HG02623 (cell line): ENCODE results near the gene DDX41.
"Not testable (repeated sequence)": the region's sequence is repeated elsewhere in the genome, so short reads cannot be mapped to it uniquely, and the experiment has no call there.

ENCODE experiments used
- ATAC-seq: cut with Tn5 transposase; IDR thresholded peaks from one replicate; pipeline ENCODE4 v1.9.1; 2021; ENCODE audit warnings: moderate library complexity; ENCODE audit not compliant: unreplicated experiment

DDX41 gene

DNA sequence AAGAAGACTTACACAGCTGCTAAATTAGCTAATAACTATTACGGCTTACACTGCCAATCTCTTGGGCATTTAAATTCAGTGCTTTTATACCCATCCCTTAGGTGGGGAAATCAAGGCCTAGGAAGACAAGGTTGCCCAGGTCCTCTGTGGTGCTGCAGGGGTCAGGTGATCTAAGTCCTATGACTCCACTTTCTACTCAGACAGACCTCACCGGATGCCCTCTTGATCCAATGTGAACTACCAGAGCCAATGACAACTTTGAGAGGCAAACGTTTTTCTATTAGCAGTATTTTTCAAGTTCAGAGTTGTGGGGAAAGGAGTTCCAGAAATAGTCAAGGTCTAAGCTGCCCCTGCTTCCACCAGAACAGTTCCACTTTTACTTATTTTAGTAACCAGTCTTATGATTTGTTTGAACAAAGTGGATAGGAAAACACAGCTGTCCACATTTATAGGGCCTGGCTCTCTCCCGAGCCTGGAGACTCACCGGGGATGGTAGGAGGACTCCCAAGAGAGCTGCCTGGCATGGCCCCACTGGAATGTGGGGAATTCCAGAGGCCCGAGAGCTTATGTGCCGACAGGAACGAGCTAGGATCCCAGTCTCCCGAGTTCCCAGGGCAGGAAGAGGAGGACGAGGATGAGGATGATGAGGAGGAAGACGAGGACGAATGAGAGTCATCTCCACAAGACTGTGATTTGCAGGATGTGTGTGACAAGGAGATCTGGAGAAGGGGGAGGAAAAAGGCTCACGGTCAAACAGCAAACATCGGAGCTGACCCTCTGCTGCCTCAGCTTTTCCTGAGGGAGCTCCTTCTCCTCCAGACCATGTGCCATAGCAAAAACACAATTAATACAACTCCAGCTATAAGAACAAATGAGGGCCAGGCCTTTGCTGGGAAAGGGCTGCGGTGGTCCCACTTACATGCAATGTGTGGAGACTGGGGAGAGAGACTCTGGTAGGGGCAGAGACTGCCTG lies 20.9 kb upstream of the DDX41 start:
- ATAC-seq: no peak

DNA sequence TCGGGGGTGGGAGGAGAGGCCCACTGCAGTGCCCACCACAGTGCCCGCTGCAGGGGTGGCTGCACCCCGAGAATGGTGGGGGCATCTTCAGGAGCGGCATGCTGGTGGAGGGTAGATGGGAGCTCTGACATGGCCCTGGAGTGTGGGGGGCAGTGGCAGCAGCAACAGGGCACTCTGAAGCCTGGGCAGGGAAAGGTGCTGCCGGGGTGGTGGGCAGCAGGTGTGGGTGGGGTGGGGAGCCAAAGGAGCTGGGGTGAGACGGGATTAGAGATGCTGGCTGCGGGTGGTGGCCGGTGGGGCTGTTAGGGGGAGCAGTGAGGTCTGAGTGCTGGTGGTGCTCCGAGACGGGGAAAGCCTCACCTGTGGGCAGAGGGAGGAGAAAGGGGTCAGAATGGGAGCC lies 19.6 kb upstream of the DDX41 start:
- ATAC-seq: no peak

DNA sequence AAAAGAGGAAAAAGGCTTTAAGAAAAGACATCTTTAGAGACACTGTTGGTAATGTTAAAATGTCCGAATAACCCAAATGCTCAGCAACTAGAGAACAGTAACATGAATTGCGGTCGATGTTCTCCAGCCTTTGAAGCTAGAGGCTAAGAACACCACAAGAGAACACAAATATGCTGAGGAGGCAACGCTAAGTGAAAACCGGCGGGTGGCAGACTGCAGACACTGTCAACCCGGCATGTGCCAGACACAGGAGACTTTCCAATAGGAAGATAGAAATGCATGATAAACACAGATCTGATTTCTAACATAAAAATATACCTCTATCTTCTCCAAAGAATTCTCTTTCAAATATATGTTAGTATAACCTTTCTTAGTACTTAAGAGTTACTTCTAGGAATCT lies 18.4 kb upstream of the DDX41 start:
- ATAC-seq: no peak

DNA sequence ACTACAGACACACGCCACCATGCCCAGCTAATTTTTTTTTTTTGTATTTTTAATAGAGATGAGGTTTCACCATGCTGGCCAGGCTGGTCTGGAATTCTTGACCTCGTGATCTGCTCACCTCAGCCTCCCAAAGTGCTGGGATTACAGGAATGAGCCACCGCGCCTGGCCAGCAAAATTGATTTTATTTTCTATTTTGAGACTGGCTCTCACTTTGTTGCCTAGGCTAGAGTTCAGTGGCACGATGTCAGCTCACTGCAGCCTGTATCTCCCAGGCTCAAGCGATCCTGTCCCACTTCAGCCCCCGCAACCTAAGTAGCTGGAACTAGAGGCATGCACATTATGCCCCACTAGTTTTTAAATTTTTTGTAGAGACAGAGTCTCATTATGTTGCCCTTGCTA lies 17.7 kb upstream of the DDX41 start:
- not testable (repeated sequence) for ATAC-seq

DNA sequence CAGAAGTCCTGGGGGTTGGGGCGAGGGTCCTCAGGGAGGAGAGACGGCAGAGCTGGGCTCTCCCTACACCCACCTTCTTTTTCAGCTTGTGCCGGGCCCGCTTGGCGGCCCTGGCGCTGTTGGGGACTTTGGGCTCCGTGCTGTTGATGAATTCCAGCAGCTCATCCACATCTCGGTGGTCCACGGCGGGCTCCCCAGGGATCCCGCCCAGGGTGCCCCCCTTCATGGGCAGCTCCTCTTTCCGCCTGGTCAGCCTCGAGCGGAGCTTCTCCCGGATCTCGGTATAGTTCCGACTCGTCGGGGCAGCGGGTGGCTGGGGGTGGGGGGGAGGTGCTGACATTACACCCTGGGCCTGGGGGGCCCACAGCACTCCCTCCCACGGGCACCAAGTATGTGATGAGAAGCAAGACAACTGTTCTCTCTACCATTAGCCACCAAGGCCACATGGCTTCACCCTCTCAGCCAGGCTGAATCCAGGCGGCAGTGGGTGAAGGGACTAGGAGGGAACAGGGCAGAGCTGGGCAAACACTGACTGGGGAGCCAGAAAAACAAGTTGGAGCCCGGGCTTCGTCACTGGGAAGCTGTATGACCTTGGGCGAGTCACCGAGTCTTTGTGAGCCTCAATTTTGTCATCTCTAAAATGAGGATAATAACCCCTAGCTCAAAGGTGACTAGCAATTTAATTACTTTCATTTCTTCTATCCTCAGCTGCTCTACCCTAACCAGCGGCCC lies 14.6 kb upstream of the DDX41 start:
- no peak for ATAC-seq

DNA sequence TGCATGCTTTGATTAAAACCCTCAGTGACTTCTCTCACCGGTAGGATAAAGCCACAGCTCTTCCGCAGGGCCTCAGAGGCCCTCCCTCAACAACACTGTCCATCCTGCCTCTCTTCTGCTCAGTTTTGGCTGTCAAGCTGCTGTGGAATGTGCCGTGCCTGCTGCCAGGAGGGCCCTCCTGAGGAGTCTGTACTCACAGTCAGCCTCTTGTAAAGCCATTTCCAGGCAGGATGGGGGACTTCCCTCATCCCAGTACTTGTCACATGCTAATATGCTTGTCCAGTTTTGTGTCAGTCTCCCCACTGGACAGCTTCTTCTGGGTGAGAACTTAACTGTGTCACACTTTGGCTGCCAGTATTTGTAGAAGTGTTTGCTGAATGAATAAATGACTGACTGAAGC lies 13.9 kb upstream of the DDX41 start:
- no peak for ATAC-seq

DNA sequence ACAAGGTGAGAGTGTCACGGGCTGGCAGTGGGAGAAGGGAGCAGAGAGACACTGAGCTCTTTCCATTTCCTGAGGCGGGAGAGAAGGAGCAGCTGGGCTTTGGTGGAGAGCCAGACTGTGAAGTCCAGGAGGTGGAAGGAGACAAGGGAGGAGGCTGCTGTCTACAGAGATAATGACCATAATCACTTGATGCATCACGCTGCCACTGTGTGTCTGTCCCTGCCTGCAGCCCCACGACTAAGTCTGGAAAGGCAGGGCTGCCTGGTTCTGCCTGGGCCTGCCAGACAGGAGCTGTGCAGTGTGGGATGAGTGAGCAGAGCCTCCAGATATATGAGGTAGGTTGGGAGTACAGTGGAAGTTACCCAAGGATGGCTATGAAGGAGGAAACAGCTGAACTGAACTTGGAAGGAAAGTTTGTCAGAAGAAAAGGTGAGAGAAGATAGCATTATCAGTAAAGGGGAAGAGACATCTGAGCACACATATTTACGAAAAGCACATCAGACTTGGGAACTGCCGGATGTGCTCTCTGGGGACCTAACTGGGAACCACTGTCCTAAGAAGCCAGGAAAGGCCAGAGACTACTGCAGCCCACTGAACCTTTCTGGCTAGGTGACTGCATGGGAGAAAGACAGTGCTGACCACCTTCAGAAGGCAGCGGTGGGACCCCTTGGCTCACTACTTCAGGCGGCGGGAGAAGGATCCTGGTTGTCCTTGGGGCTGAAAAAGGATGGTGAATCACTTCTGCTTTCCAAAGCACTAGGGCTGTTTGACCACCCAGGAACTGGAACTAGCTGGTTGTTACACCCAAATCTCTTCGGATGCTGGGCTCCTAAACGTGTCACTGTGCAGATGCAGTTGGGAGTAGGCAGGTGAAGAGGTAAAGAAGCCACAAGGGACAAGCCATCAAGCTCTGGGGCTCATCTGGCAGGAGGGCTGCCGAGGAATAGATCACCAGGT lies 12.8 kb upstream of the DDX41 start:
- no peak for ATAC-seq

DNA sequence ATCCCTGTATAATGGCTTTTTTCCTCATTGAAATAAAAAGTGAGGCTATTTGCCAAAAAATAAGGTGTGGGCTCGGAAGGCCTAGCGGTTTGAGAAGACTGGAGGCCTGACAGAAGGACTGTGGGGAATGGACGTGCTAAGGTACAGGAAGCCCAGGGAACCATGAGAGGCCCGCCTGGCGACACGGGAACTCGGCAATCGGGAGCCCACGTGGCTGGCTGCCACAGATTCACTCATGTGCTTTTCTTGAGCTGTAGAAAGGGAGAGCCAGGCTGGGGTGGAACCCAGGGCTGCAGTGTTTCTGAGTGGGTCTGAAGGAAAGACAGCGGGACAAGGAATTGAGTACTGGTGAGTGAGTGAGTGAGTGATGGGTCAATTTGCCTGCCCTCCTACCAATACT lies 11.9 kb upstream of the DDX41 start:
- ATAC-seq: no peak

DNA sequence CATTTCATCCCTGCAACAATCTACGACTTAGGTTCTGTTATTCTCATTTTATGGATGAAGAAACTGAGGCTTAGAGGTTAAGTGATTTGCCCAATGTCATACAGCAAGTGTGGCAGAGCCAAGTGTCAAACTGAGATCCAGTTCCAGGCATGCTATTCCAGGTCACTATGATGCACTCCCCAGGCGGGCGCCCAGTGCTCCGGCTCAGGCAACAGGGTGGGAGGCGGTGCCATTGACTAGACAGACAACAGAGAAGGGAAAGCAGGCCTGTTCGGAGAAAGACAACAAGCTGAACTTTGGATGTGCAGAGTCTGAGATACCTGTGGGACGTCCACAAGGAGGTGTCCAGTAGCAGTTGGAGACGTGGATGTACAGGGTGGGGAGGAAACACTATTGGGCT lies 10.8 kb upstream of the DDX41 start:
- ATAC-seq: no peak

DNA sequence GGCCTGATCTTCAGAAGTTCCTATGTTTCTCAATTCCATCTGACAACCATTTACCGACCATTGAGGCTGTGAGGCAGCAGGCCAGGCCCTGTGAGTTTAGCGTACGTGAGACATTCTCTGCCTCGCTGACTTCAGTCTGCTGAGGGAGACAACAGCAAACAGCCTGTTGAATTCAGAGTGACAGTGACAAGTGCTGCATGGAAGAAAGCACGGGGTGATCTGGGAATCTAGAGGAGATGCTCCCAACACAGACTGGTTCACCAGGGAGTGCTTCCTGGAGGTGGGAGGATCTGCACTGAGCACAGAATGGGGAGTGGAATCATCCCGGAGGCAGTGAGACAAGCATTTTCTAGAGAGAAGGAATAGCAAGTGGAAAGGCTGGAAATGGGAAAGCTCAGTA lies 10.0 kb upstream of the DDX41 start:
- no peak for ATAC-seq

DNA sequence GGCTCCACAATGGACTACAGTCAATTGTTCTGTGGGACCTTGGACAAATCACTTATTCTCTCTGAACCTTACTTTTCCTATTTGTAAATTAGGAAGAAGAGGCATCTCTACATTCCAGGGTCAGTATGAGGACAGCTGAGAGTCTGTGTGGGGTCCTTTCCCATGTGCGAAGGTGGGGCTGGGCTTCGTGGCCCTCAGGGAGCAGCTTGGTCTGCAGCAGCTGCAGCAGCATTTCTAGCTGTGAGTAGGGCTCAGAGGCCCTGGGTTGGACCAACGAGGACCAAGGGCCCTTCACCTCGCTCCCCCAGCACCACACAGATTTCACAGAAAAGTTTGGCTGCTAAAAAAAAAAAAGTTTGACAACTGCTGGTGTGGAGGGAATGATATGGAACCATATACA lies 9.4 kb upstream of the DDX41 start:
- ATAC-seq: no peak

DNA sequence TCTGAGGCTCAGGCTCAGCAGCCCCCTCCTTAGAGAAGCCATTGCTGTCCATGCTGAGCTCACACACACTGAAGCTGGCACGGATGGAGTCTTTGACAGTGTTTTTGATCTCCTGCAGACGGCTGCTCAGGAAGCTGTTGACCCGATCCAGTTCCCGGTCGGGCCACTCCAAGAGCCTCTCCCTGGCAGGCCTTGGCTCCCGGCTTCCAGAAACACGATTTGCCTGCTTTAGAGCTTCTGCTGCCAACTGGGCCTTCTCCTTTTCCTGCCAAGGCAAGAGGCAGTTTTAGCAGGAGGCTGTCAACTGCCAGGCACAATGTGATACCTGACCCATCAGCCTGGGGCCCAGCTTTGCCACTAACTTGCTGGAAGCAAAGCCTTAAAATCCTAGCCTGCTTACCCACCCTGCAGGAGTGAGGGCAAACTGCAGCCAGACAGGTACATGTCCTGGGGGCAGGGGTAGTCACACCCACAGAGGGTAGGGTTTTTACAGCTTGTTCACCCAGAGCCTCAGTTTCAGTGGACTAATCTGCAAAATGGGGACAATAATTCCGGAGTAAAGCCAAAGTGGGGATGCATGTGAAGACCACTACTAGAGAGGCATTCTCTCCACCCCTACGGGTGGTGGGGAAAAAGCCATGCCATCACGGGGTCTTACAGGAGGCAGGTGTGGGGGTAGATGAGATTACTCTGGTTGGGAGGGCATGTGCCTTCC lies 8.3 kb upstream of the DDX41 start:
- no peak for ATAC-seq

DNA sequence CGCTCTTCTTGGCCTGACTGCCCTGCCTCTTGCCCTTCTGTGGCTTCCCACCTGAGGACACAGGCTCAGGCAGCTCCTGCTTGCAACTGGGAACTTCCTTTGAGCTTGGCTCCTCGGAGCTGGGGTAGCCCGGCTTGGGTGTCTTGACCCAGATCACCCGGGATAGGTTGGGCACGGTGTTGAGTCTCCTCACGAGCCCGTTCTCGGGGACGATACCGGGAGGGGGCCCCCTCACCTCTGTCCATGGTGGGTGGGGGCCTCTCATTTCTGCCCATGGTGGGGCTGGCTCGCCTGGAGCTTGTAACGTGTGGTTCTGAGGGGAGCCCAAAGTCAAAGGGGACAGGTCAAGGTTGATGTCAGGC lies 7.8 kb upstream of the DDX41 start:
- ATAC-seq: no peak

DNA sequence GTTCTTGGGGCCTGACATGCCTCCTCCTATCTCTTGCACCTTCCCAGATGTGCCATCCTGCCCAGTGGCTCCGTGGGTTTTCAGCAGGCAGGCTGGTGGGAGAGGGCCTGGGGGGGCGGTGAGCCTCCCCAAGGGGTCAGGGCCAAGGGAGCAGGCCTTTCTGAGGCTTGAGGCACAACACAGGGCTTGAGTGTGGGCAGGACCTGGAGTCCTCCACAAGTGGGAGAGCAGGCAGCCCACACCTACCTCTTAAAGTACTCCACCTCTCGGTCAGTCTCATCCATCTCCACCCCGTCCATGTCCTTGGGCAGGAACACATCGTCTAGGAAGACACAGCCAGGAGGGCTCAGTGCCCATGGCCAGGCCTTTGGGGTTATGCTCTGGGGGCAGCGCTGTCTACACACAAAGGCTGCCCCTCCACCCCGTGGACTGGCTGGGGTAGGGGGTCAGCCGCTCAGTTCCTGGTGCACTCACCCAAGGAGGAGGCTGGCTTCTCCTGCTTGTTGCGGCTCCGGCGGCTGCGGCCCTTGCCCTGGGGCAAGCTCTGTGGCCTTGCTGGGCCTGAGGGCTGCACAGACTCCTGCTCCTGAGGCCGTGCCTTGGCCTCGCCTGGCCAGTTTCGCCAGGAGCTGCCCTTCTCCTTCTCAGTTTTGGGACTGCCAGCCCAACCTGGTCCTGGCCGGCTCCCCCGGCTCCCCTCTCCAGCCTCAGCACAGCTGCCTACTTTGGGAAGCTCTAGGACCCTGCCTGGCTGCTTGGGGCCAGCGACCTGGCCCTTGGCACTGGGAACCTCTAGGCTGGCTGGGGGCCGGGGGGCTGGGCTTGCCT lies 7.2 kb upstream of the DDX41 start:
- no peak for ATAC-seq

DNA sequence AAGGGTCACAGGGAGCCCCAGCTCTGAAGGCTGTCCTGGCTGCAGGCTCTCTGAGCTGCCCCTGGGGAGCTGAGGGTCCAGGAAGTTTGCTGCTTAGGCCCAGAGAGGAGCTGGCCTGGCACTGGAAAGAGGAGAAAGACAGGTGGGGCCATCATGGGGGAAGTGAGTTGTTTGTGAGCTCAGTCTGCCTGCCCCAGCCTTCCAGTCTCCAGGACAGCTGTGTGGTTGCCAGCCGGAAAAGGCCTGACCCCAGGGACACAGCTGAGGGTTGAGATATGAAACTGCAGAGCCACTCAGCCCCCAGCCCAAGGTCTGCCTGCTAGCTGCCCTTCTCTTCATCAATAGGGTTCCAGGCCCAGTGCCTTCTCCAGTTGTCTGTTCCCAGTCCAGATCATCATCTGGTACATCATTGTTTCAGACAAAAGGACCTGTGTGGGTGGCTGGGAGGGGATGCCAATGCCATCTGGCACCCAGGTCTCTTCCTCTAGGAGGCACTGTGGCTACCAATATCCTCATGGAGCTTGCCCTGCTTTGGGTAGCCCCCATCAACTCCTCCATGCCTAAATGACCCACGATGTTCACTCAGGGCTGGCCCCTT lies 4.3 kb upstream of the DDX41 start:
- ATAC-seq: no peak

DNA sequence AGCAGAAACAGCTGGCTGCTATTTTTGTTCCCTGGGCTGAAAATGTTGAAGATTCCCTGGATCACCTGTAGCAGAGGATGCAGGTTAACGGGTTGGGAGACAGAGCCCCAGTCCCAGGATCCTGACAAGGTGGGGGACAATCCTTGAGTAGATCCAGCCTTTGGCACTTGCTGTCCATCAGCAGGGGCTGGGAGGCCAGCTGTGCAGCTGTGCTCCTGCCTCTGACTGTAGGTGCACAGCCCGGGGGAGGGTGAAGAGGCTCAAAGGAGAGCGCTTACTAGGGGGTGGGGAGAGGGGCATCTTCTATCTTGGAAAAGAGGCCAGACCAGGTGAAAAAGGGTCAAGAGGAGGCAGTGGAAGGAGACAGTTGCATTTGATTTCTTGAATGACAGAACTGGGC lies 3.5 kb upstream of the DDX41 start:
- ATAC-seq: no peak

DNA sequence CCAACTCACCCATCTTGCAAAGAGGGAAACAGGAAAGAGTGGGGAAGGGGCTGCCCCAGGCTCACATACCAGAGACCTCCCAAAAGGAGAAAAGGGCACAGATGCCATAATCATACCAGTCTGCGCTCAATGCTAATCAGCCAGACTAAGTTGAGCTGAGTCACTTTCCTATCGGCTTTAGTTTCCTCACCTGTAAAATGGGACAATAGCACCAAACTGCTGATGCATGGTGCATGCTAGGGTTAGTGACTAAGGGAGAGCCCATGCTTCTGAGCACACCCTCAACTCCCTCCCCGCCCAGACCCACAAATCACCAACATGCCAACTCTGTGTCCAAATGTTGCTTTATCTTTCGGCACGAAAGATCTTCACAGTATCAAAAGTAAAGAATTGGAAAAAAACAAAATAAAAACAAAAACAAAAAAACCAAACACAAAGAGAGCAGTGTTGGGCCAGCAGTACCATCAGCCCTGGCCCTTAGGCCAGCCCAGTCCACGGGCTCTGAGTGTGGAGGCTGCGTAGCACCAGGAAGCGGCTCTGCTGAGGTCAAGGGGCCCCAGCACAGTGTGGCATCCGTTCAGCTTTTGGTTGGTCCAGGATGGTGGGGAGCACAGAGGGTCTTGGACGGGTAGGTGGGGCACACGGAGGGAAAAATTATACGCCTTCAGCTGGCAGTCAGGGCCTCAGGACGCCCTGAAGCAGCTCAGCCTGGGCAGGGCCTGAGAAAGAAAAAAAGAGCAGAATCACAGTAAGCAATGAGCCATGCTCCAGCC lies 2.9 kb upstream of the DDX41 start:
- ATAC-seq: no peak

DNA sequence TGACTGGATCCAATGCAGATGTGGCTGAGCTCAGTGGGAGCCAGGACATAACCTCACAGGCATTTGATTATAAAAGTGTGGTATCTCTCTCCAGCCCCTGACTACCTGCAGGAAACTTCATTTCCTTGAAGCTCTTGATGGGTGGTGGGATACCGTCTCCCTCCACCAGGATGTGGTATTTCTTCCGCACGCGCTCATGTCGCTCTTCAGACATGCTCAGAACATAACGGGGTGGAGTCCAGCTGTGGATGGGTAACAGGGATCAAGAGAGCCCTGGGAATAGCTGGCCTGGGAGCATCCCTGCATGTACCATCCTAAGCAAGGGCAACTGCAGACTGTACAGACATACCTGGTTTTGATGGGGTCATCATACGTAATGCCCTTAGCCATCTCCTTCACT lies 1.2 kb downstream of the DDX41 start:
- no peak for ATAC-seq

DNA sequence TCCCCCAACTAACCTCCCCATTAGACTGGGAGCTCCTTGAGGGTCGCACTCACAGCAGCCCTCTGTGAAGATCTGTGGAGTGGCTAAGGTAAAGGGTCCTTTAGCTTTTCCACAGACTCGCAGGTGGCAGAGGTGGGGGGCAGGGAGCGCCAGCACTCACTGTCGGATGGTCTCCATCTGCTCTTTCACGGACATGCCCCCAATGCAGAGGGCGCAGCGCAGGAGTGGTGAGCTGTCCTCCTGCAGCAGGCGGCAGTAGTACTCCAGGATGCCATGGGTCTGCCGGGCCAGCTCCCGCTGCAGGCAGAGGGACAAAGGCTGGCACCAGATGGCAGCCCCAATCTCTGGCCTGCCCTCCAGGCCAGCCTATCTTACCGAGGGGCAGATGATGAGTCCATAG lies 2.2 kb downstream of the DDX41 start:
- ATAC-seq: no peak
